OCI-LY3 (cell line): ENCODE data around the gene TTF1.

ENCODE experiments used
- CTCF ChIP-seq: fragments of 200-600, 300-600 bp; sonication (generic); IDR thresholded peaks from 2 replicates; pipeline ENCODE4 v1.5.1; 2014; ENCODE audit warnings: antibody characterized with exemption, low read length, low read depth
- EZH2phosphoT487 ChIP-seq: fragments of 200-600 bp; shearing (Covaris generic); IDR thresholded peaks from 2 replicates; pipeline ENCODE4 v1.6.1; 2018; ENCODE audit warnings: antibody characterized with exemption, mixed run types, low read depth

GRCh38 chr9:132410642-132411041 is 4.0 kb upstream of the TTF1 start:
- TF ChIP-seq CTCF: no peak
- TF ChIP-seq EZH2phosphoT487: no peak
